Body of pancreas (tissue), 4 donors: ENCODE data around the gene ENPP6. TPM values are rescaled to one million over a fixed set of nuclear protein-coding genes. Genes with fewer than 3 reads are reported as not detected.
A peak's percentile ranks its signal among the peaks of the same experiment; 100 is the strongest.

ENCODE experiments used
- ATAC-seq: fragments of 150-250 bp; one replicate; pipeline ENCODE4 v1.9.1; 2016
- DNase-seq, 4 donors: peaks; one replicate each; pipeline ENCODE4 v3.0.0-alpha.2; 2019
- H3K27ac ChIP-seq, 4 donors: fragments of 200-600 bp; sonication (generic); 1 replicate in 3 of 4; 2 replicates in 1 of 4; pipeline versions ENCODE4 v1.5.1 to v1.6.1; 2016 to 2019; ENCODE audit warnings: mild to moderate bottlenecking in 1 of 4, mixed read lengths in 1 of 4, moderate library complexity in 1 of 4
- H3K27me3 ChIP-seq, 2 donors: fragments of 200-600 bp; sonication (generic); one replicate each; pipeline ENCODE4 v1.6.0; 2016; ENCODE audit warnings: mild to moderate bottlenecking in 1 of 2
- H3K36me3 ChIP-seq, 2 donors: fragments of 200-600 bp; sonication (generic); replicated peaks in 1 of 2; 2 replicates each; pipeline ENCODE4 v1.5.1; 2016; ENCODE audit warnings: low read depth in 2 of 2; ENCODE audit not compliant: insufficient read depth in 1 of 2
- H3K4me1 ChIP-seq: fragments of 200-600 bp; sonication (generic); one replicate; pipeline ENCODE4 v1.6.0; 2016
- H3K4me3 ChIP-seq, 2 donors: fragments of 200-600 bp; sonication (generic); 1 replicate in 1 of 2; 2 replicates in 1 of 2; pipeline ENCODE4 v1.5.1; 2016 to 2019
- H3K9me3 ChIP-seq, 3 donors: fragments of 200-600 bp; sonication (generic); 1 replicate in 2 of 3; 2 replicates in 1 of 3; pipeline ENCODE4 v1.5.1; 2016
- POLR2A ChIP-seq, 3 donors: fragments of 450-650 bp; IDR thresholded peaks; one replicate each; pipeline ENCODE4 v1.6.1; 2016; ENCODE audit warnings: antibody characterized with exemption in 3 of 3, mild to moderate bottlenecking in 2 of 3
- WGBS, 2 donors: methylation state at CpG; one replicate each; pipeline ENCODE4 v1.1.5; 2017; 5-methylcytosine and 5-hydroxymethylcytosine counted together
- intact Hi-C: fragments of 100-400 bp; cut with DNase I; formaldehyde crosslinking; loops from one replicate; pipeline ENCODE4 v1.15.1; 2023
- total RNA-seq, 2 donors: library from RNA; depleted of rRNA; stranded (reverse); fragments of >200 nt; gene quantifications; one replicate each; pipeline ENCODE4 v1.1.0, GENCODE V29; 2016
- TF ChIP-seq, protein P1 (sequence below), 7 experiments: fragments of 450-650 bp in 4 of 7; fragments of 200-600 bp in 3 of 7; sonication (generic) in 3 of 7; IDR thresholded peaks; one replicate each; pipeline ENCODE4 v1.5.1; 2016 to 2019; ENCODE audit warnings: antibody characterized with exemption in 7 of 7

ENPP6 gene
- total RNA-seq, 2 donors from 2014 or later: not detected

DNA sequence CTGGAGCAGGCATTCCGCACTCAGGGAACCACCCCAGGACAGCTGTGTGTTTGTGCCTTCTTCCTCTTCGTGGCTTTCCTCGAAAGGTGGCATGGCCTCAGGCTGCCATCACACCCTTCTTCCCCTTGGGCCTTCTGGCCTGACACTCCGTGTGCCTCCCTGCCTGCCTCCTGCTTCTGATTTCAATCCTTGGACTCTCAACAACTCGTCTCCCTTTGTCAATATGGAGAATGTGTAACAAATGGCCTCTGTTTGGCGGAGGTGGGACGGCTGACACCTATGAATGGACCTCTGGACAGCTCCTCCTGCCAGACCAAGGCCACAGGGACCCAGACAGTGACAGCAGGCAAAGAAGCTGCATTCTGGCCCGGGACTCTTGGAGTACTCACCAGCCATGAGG is 137.0 kb downstream of the ENPP6 start:
- Histone ChIP-seq H3K4me1 (no peaks in the 10 kb centered on the region), H3K36me3 (no peaks in the 10 kb centered on the region), H3K27ac (no peak overlapping the region), H3K4me3 (no peak overlapping the region), H3K9me3 (no peaks in the 10 kb centered on the region), H3K27me3 (no peaks in the 10 kb centered on the region)
- intact Hi-C loops: no loop called here
- 58 to 60% methylated on average over 8 of the region's 8 CpGs for WGBS, 2 donors
- DNase-seq (no peak), ATAC-seq (no peak)
- no peak for TF ChIP-seq POLR2A (IDR thresholded peaks at IDR 0.05)
- TF ChIP-seq, protein P1, sequence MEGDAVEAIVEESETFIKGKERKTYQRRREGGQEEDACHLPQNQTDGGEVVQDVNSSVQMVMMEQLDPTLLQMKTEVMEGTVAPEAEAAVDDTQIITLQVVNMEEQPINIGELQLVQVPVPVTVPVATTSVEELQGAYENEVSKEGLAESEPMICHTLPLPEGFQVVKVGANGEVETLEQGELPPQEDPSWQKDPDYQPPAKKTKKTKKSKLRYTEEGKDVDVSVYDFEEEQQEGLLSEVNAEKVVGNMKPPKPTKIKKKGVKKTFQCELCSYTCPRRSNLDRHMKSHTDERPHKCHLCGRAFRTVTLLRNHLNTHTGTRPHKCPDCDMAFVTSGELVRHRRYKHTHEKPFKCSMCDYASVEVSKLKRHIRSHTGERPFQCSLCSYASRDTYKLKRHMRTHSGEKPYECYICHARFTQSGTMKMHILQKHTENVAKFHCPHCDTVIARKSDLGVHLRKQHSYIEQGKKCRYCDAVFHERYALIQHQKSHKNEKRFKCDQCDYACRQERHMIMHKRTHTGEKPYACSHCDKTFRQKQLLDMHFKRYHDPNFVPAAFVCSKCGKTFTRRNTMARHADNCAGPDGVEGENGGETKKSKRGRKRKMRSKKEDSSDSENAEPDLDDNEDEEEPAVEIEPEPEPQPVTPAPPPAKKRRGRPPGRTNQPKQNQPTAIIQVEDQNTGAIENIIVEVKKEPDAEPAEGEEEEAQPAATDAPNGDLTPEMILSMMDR (IDR thresholded peaks at IDR 0.05): no peak

DNA sequence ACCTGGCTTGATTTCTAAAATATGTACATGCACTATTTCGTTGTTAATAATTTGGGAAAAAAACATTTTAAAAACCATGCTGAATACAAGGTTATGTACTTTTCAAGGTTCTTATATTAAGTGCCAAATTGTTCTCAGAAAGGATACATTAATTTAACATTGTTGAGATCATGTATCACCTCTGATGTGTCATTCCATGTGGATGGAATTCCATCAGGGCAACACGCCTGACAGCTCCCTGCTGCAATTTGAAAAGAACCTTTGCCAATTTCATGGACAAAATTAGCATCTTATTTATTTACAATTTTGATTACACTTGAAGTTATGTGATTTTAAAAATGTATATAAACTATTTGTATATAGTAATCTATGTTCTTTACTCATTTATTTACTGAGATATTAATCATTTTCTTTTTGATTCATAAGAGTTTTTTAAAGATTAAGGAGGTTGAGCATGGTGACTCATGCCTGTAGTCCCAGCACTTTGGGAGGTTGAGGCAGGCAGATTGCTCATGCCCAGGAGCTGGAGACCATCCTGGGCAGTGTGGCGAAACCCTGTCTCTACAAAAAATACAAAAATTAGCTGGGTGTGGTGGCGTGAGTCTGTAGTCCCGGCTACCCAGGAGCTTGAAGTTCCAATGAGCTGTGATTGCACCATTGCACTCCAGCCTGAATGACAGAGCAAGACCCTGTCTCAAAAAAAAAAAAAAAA is 142.8 kb downstream of the ENPP6 start:
- 85% methylated on average over 5 of the region's 5 CpGs for WGBS, 2 donors
- no peaks in the 10 kb centered on the region for H3K27me3 ChIP-seq
- ATAC-seq (no peak), DNase-seq (no peak)
- TF ChIP-seq, protein P1 (IDR thresholded peaks at IDR 0.05): no peak
- TF ChIP-seq POLR2A (IDR thresholded peaks at IDR 0.05): no peak
- H3K36me3 ChIP-seq: no peaks in the 10 kb centered on the region
- intact Hi-C loops: no loop called here
- H3K4me1 ChIP-seq: no peaks in the 10 kb centered on the region
- H3K9me3 ChIP-seq: no peaks in the 10 kb centered on the region
- no peak overlapping the region for H3K4me3 ChIP-seq
- H3K27ac ChIP-seq: no peak overlapping the region

DNA sequence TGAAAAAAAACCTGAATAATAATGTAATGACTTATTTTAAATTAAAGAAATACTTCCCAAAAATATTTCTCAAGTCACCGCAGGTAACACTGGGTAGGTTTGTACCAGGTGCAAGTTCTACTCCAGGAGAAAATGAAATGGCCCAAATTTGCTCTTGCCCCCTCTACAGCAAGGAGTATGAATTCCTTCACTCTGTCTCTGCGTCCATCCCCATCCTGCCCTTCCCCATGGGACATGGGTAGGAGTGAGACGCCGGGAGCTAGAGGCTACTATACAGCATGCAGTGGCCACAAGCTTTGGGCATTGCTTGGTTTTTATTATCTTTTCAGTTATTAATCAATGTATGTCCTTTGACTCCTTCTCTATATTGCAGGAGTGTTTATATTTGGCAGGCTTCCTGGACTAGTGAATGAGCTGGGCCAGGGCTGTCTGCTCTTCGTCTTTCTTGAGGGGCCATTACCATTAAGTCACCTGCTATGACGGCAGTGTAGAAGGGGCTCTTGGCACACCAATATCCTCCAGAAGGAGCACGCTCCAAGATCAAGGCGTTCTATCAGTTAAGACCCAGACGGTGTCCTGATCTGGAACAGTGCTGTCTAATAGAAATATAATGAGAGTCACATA is 149.6 kb downstream of the ENPP6 start:
- ATAC-seq (no peak), DNase-seq (no peak)
- 83 to 87% methylated on average over 9 of the region's 9 CpGs for WGBS, 2 donors

DNA sequence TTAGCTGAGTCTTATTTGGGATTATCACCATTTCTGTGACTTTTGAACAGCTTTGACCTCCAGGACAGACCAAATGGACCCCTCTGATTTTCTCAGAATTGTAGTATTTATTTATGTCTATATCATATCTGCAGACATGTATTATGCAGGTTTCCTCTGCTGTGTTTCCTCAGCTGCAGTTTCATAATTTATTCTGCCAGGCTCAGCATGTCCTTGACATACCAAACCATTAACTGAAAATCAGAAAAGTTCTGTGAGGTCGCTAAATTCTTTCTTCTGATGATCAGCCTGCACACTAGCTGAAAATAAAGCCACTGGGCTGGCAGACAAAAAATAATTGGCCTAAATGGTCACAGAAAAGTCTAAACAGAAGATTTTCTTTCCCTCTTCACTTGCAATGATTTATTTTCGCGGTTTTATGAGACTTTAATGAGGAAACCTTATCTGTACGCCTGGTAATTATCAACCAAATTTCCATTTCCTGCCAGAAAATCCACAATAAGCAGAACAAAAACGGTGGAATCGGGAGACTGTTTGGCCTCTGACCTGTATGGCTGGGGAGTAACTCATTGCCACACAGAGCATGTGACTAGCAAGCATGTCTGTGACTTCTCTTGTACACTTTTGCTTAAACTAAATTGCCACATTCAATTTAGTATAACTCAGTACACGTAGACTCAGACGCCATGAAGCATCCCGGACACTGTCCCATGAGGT is 150.9 kb downstream of the ENPP6 start:
- intact Hi-C loops: no loop called here
- no peak for TF ChIP-seq POLR2A (IDR thresholded peaks at IDR 0.05)
- TF ChIP-seq, protein P1 (IDR thresholded peaks at IDR 0.05): no peak
- Histone ChIP-seq H3K4me1 (peaks cover 30% of the 10 kb centered on the region), H3K9me3 (no peaks in the 10 kb centered on the region), H3K4me3 (no peak overlapping the region), H3K27ac (peak overlapping the region in 3 of 4 donors; percentile 54 to 68 (median 64)), H3K36me3 (no peaks in the 10 kb centered on the region), H3K27me3 (no peaks in the 10 kb centered on the region)
- WGBS, 2 donors: 26 to 31% methylated on average over 9 of the region's 9 CpGs
- peak; percentile 75 for ATAC-seq
- peak in 3 of 4 donors; percentile 16 to 45 (median 41) for DNase-seq

More for the DNA sequence above, 149.6 kb downstream of the ENPP6 start:
- Histone ChIP-seq H3K4me1 (peaks cover 30% of the 10 kb centered on the region), H3K9me3 (no peaks in the 10 kb centered on the region), H3K36me3 (no peaks in the 10 kb centered on the region), H3K27ac (no peak overlapping the region), H3K27me3 (no peaks in the 10 kb centered on the region), H3K4me3 (no peak overlapping the region)
- TF ChIP-seq, protein P1 (IDR thresholded peaks at IDR 0.05): no peak
- no peak for TF ChIP-seq POLR2A (IDR thresholded peaks at IDR 0.05)
- intact Hi-C loops: no loop called here
